ENCODE results near the gene LGALS16.

The LGALS16 gene

DNA sequence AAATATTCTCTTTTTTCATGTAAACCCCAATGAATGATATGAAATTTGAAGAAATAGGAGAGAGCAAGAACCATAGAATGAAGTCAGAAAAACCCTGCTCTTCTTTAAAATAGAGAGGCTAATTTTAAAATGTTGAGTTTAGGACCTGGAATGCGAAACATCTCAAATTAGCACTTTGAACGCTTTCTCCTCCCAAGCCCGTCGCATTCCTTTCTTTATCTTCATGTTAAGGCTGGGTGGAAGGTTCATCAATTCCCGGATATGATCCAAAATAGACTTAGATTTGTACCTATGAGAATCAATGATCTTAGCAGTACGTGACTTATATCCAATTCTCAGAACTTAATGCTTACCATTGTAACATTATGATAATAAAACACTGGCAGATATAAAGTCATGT is 24.1 kb upstream of the LGALS16 start:
- H3K9ac ChIP-seq (ENCODE audit: insufficient read length, low read depth): no peak overlapping the region
- H3K9me3 ChIP-seq (ENCODE audit: insufficient read depth, low read length): no peaks in the 10 kb centered on the region
- TF ChIP-seq YY1 (IDR thresholded peaks at IDR 0.05; ENCODE audit: insufficient read depth, insufficient read length) (no peak), ZNF274 (IDR thresholded peaks at IDR 0.05; ENCODE audit: low read depth, low read length) (no peak), SUZ12 (IDR thresholded peaks at IDR 0.05; ENCODE audit: extremely low read depth, insufficient read depth, insufficient read length) (no peak)
- no peaks in the 10 kb centered on the region for H3K4me1 ChIP-seq (ENCODE audit: insufficient read depth, insufficient read length)
- H3K36me3 ChIP-seq (ENCODE audit: insufficient read depth, insufficient read length, low read length): no peaks in the 10 kb centered on the region
- H3K4me3 ChIP-seq (ENCODE audit: insufficient read length, low read depth): no peak overlapping the region
- H3K27me3 ChIP-seq (ENCODE audit: insufficient read depth, insufficient read length): no peaks in the 10 kb centered on the region
- no peak for DNase-seq (ENCODE audit: low read depth, low spot score)

DNA sequence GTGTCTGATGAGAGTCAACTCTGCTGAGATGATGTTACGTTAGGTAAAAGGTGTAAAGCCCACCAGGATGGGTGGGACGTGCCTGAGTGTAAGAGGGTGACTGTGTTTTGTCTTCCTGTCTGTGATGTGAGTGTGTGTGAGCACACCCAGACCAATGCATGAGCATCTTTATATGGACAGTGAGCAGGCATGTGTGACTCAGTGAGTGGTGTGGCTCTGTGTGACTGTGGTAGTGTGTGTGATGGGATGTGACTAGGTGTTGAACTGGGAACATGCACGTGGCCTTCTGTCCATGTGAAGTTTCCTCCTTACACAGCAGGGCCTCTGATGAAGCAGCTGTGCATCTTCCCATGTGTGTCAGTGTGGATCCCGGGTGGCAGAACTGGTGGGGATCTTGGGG is 17.8 kb upstream of the LGALS16 start:
- no peak for TF ChIP-seq SUZ12 (IDR thresholded peaks at IDR 0.05; ENCODE audit: extremely low read depth, insufficient read depth, insufficient read length)
- no peak for TF ChIP-seq YY1 (IDR thresholded peaks at IDR 0.05; ENCODE audit: insufficient read depth, insufficient read length)
- TF ChIP-seq ZNF274 (IDR thresholded peaks at IDR 0.05; ENCODE audit: low read depth, low read length): no peak
- no peaks in the 10 kb centered on the region for H3K36me3 ChIP-seq (ENCODE audit: insufficient read depth, insufficient read length, low read length)

DNA sequence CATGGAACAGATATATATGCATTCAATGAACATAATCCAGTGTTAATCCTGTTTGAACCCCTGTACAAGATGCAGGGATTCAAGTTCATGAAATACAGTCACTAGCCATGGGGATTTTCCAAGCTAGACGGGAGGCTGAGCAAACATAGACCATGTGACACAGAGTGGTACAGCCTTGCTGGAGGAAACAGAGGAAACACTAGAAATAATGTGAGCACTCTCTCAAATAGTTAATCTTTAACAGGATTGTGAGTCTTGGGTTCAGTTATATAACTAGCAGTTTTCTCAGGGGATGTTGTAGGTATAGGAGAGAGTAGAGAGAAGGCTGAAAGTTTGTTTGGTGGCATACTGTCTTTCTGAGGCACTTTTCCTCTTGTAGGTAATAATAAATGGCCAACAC is 13.9 kb upstream of the LGALS16 start:
- no peaks in the 10 kb centered on the region for H3K4me1 ChIP-seq (ENCODE audit: insufficient read depth, insufficient read length)
- no peak for DNase-seq (ENCODE audit: low read depth, low spot score)
- no peak overlapping the region for H3K9ac ChIP-seq (ENCODE audit: insufficient read length, low read depth)
- H3K36me3 ChIP-seq (ENCODE audit: insufficient read depth, insufficient read length, low read length): no peaks in the 10 kb centered on the region
- H3K9me3 ChIP-seq (ENCODE audit: insufficient read depth, low read length): no peaks in the 10 kb centered on the region
- peaks cover 48% of the 10 kb centered on the region for H3K27me3 ChIP-seq (ENCODE audit: insufficient read depth, insufficient read length)
- no peak overlapping the region for H3K4me3 ChIP-seq (ENCODE audit: insufficient read length, low read depth)
- no peak for TF ChIP-seq ZNF274 (IDR thresholded peaks at IDR 0.05; ENCODE audit: low read depth, low read length)
- no peak for TF ChIP-seq SUZ12 (IDR thresholded peaks at IDR 0.05; ENCODE audit: extremely low read depth, insufficient read depth, insufficient read length)
- TF ChIP-seq YY1 (IDR thresholded peaks at IDR 0.05; ENCODE audit: insufficient read depth, insufficient read length): no peak

More for the DNA sequence above, 17.8 kb upstream of the LGALS16 start:
- H3K4me3 ChIP-seq (ENCODE audit: insufficient read length, low read depth): no peak overlapping the region
- H3K4me1 ChIP-seq (ENCODE audit: insufficient read depth, insufficient read length): no peaks in the 10 kb centered on the region
- no peaks in the 10 kb centered on the region for H3K9me3 ChIP-seq (ENCODE audit: insufficient read depth, low read length)
- H3K27me3 ChIP-seq (ENCODE audit: insufficient read depth, insufficient read length): peaks cover 25% of the 10 kb centered on the region
- no peak for DNase-seq (ENCODE audit: low read depth, low spot score)
- H3K9ac ChIP-seq (ENCODE audit: insufficient read length, low read depth): no peak overlapping the region

DNA sequence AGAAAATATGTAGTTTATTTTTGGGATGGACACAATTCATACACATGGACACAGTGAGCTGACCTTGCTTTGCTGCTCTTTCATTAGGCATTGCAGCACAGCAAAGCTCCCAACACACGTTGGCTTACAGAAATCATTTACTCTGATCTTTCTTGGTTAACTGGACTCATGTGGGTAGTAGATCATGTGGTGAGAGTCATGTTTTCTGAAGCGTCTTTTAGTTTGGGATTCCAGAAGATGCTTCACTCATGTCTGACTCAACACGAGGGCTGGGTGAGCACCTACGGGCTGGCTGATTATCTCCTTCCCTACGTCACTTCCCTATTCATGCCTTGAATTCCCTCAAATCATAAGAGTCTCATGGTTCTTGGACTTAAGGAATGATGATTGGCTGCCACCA is 12.1 kb upstream of the LGALS16 start:
- Histone ChIP-seq H3K27me3 (ENCODE audit: insufficient read depth, insufficient read length) (peaks cover 63% of the 10 kb centered on the region), H3K4me1 (ENCODE audit: insufficient read depth, insufficient read length) (no peaks in the 10 kb centered on the region), H3K9me3 (ENCODE audit: insufficient read depth, low read length) (no peaks in the 10 kb centered on the region), H3K36me3 (ENCODE audit: insufficient read depth, insufficient read length, low read length) (no peaks in the 10 kb centered on the region), H3K4me3 (ENCODE audit: insufficient read length, low read depth) (no peak overlapping the region), H3K9ac (ENCODE audit: insufficient read length, low read depth) (no peak overlapping the region)
- no peak for TF ChIP-seq ZNF274 (IDR thresholded peaks at IDR 0.05; ENCODE audit: low read depth, low read length)
- no peak for DNase-seq (ENCODE audit: low read depth, low spot score)

DNA sequence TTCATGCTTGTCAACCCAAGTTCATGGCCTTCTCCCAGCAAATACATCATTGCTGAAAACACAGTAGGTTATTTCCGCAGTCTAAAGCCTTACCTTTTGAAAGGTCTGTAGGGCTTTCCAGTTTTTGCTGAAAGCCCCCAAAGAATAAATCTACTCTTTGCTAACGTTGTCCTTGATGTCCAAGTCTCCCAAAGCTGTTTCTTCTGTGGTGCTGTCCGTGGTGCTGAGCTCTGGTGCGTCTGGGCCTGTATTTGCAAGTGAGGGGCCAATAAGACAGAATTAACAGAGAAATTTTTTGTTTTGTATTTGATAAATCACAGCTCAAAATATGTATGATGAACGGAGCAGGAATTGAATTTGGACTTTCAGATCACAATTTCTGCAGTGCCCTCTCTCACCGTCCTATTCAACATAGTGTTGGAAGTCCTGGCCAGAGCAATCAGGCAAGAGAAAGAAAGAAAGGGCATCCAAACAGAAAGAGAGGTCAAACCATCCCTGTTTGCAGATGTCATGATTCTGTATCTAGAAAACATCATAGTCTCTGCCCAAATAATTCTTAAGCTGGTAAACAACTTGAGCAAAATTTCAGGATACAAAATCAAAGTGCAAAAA is 9.8 kb upstream of the LGALS16 start:
- no peaks in the 10 kb centered on the region for H3K36me3 ChIP-seq (ENCODE audit: insufficient read depth, insufficient read length, low read length)
- H3K4me1 ChIP-seq (ENCODE audit: insufficient read depth, insufficient read length): no peaks in the 10 kb centered on the region
- no peak overlapping the region for H3K9ac ChIP-seq (ENCODE audit: insufficient read length, low read depth)
- H3K27me3 ChIP-seq (ENCODE audit: insufficient read depth, insufficient read length): peaks cover 62% of the 10 kb centered on the region
- H3K9me3 ChIP-seq (ENCODE audit: insufficient read depth, low read length): no peaks in the 10 kb centered on the region
- H3K4me3 ChIP-seq (ENCODE audit: insufficient read length, low read depth): no peak overlapping the region
- TF ChIP-seq YY1 (IDR thresholded peaks at IDR 0.05; ENCODE audit: insufficient read depth, insufficient read length): no peak
- no peak for TF ChIP-seq SUZ12 (IDR thresholded peaks at IDR 0.05; ENCODE audit: extremely low read depth, insufficient read depth, insufficient read length)
- TF ChIP-seq ZNF274 (IDR thresholded peaks at IDR 0.05; ENCODE audit: low read depth, low read length): no peak
- DNase-seq (ENCODE audit: low read depth, low spot score): no peak

DNA sequence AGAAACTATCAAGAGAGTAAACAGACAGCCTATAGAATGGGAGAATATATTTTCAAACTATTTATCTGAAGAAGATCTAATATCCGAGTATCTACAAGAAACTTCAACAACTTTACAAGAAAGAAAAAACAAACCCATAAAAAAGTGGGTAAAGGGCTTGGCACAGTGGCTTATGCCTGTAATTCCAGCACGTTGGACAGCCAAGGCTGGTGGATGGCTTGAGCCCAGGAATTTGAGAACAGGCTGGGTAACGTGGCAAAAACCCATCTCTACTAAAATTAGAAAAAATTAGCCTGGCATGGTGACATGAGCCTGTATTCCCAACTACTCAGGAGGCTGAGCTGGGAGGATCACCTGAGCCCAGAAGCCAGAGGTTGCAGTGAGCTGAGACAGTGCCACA is 7.8 kb upstream of the LGALS16 start:
- peaks cover 56% of the 10 kb centered on the region for H3K27me3 ChIP-seq (ENCODE audit: insufficient read depth, insufficient read length)
- TF ChIP-seq SUZ12 (IDR thresholded peaks at IDR 0.05; ENCODE audit: extremely low read depth, insufficient read depth, insufficient read length) (no peak), YY1 (IDR thresholded peaks at IDR 0.05; ENCODE audit: insufficient read depth, insufficient read length) (no peak)
- H3K4me3 ChIP-seq (ENCODE audit: insufficient read length, low read depth): no peak overlapping the region
- H3K9ac ChIP-seq (ENCODE audit: insufficient read length, low read depth): no peak overlapping the region
- H3K36me3 ChIP-seq (ENCODE audit: insufficient read depth, insufficient read length, low read length): no peaks in the 10 kb centered on the region
- no peaks in the 10 kb centered on the region for H3K9me3 ChIP-seq (ENCODE audit: insufficient read depth, low read length)
- no peaks in the 10 kb centered on the region for H3K4me1 ChIP-seq (ENCODE audit: insufficient read depth, insufficient read length)
- DNase-seq (ENCODE audit: low read depth, low spot score): no peak

DNA sequence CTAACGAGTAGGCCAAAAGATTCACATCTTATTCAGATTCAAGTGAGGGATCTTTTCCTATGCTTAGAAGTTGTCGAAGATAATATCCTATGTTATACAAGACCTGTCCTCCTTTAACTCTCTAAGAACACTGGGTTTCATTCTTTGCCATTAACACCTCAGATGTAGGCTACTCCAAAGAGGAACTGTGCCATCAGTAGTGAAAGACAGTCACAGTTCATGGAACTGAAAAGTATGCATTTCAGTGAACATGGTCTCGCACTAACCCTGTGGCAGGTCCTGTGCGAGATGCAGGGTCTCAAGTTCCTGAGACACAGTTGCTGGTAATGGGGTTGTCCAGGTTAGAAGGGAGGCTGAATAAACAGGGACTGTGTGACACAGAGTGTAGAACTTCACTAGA is 4.1 kb downstream of the LGALS16 start:
- H3K27me3 ChIP-seq (ENCODE audit: insufficient read depth, insufficient read length): peaks cover 14% of the 10 kb centered on the region

More for the DNA sequence above, 4.1 kb downstream of the LGALS16 start:
- Histone ChIP-seq H3K4me3 (ENCODE audit: insufficient read length, low read depth) (no peak overlapping the region), H3K9me3 (ENCODE audit: insufficient read depth, low read length) (no peaks in the 10 kb centered on the region), H3K4me1 (ENCODE audit: insufficient read depth, insufficient read length) (no peaks in the 10 kb centered on the region), H3K9ac (ENCODE audit: insufficient read length, low read depth) (no peak overlapping the region), H3K36me3 (ENCODE audit: insufficient read depth, insufficient read length, low read length) (no peaks in the 10 kb centered on the region)
- no peak for DNase-seq (ENCODE audit: low read depth, low spot score)
- no peak for TF ChIP-seq SUZ12 (IDR thresholded peaks at IDR 0.05; ENCODE audit: extremely low read depth, insufficient read depth, insufficient read length)
- TF ChIP-seq YY1 (IDR thresholded peaks at IDR 0.05; ENCODE audit: insufficient read depth, insufficient read length): no peak
- TF ChIP-seq ZNF274 (IDR thresholded peaks at IDR 0.05; ENCODE audit: low read depth, low read length): no peak
